A549 (cell line): Measurements from ENCODE around the gene CNBD2. TPM values are rescaled to one million over a fixed set of nuclear protein-coding genes. Genes with fewer than 3 reads are reported as not detected.

Experiments
- ATAC-seq, 2 experiments: fragments of 200-7000 bp in 1 of 2; fragments of >200 bp in 1 of 2; cut with Nextera tagmentation in 1 of 2; cut with Tn5 transposase in 1 of 2; 3 replicates each; pipeline versions ENCODE4 v1.8.0 to v1.9.1; 2018 to 2020; ENCODE audit warnings: mild to moderate bottlenecking in 1 of 2, moderate library complexity in 1 of 2
- CTCF ChIA-PET: fragments of 300-600 bp; sonication (Branson Sonifier 250); formaldehyde crosslinking; extraction: SDS; loops from one replicate; lab custom pipeline; 2021; ENCODE audit warnings: antibody characterized with exemption, inconsistent platforms; lab: Yijun Ruan, JAX
- POLR2A ChIA-PET: fragments of 350-600 bp; formaldehyde crosslinking; extraction: SDS; loops from one replicate; lab custom pipeline; 2021; ENCODE audit warnings: antibody characterized with exemption, inconsistent platforms; lab: Yijun Ruan, JAX
- DNase-seq, 2 experiments: peaks; one replicate each; pipeline versions ENCODE4 v3.0.0 to v3.0.0-alpha.2; 2011 to 2016; ENCODE audit warnings: low read depth in 1 of 2, low spot score in 1 of 2
- FAIRE-seq: peaks from 2 replicates; lab custom pipeline; 2011; peaks lifted over from hg19 to GRCh38; lab: Jason Lieb, UNC
- H3K27ac ChIP-seq, 2 experiments: fragments of >200 bp; sonication (Bioruptor Twin); formaldehyde crosslinking; 3 replicates each; pipeline ENCODE4 v1.5.1; 2016 to 2017
- H3K4me1 ChIP-seq: fragments of >200 bp; sonication (Bioruptor Twin); formaldehyde crosslinking; 3 replicates; pipeline ENCODE4 v1.6.1; 2016
- H3K4me2 ChIP-seq: fragments of >200 bp; sonication (Bioruptor Twin); formaldehyde crosslinking; 3 replicates; pipeline ENCODE4 v1.6.1; 2016
- H3K4me3 ChIP-seq: fragments of >200 bp; sonication (Bioruptor Twin); formaldehyde crosslinking; 3 replicates; pipeline ENCODE4 v1.5.1; 2016
- H3K9me3 ChIP-seq: fragments of >200 bp; sonication (Bioruptor Twin); formaldehyde crosslinking; 3 replicates; pipeline ENCODE4 v1.6.1; 2016
- ATOH8 ChIP-seq: fragments of 250-450 bp; sonication (Bioruptor Pico); IDR thresholded peaks from 2 replicates; pipeline ENCODE4 v1.5.0; 2020; ENCODE audit warnings: low read depth, mild to moderate bottlenecking, moderate library complexity
- CBX8 ChIP-seq: fragments of 200-600 bp; sonication (generic); IDR thresholded peaks from 2 replicates; pipeline ENCODE4 v1.6.1; 2016
- CTCF ChIP-seq: fragments of >200 bp; sonication (Bioruptor Twin); formaldehyde crosslinking; IDR thresholded peaks from 3 replicates; pipeline ENCODE4 v1.5.1; 2016
- E2F6 ChIP-seq: IDR thresholded peaks from 2 replicates; pipeline ENCODE4 v1.6.1; 2012; ENCODE audit warnings: low read depth, borderline replicate concordance
- EHMT2 ChIP-seq: fragments of 200-600 bp; sonication (generic); IDR thresholded peaks from 2 replicates; pipeline ENCODE4 v1.6.1; 2016; ENCODE audit warnings: antibody characterized with exemption, low read depth, mild to moderate bottlenecking, moderate library complexity
- EP300 ChIP-seq, 2 experiments: fragments of >200 bp; sonication (Bioruptor Twin); formaldehyde crosslinking; IDR thresholded peaks; 2 replicates in 1 of 2; 3 replicates in 1 of 2; pipeline ENCODE4 v1.6.1; 2016 to 2017
- FOSB ChIP-seq: fragments of 250-450 bp; sonication (Bioruptor Pico); IDR thresholded peaks from 2 replicates; pipeline ENCODE4 v1.5.0; 2020; ENCODE audit warnings: mild to moderate bottlenecking, moderate library complexity
- FOXS1 ChIP-seq: fragments of 250-450 bp; sonication (Bioruptor Pico); IDR thresholded peaks from 2 replicates; pipeline ENCODE4 v1.5.0; 2020; ENCODE audit warnings: mild to moderate bottlenecking, moderate library complexity
- GATA3 ChIP-seq: IDR thresholded peaks from 2 replicates; pipeline ENCODE4 v1.6.1; 2012; ENCODE audit warnings: borderline replicate concordance
- HDAC2 ChIP-seq: fragments of 200-600 bp; sonication (generic); IDR thresholded peaks from 2 replicates; pipeline ENCODE4 v1.6.1; 2016
- HES2 ChIP-seq: fragments of >200 bp; sonication (Bioruptor Twin); formaldehyde crosslinking; IDR thresholded peaks from 2 replicates; pipeline ENCODE4 v1.6.1; 2016
- HEYL ChIP-seq: fragments of 250-450 bp; sonication (Bioruptor Pico); IDR thresholded peaks from 2 replicates; pipeline ENCODE4 v1.8.0; 2021; ENCODE audit warnings: mild to moderate bottlenecking, moderate library complexity
- HMGXB4 ChIP-seq: fragments of 250-450 bp; sonication (Bioruptor Pico); IDR thresholded peaks from 2 replicates; pipeline ENCODE4 v1.5.0; 2021; ENCODE audit warnings: mild to moderate bottlenecking, moderate library complexity, borderline replicate concordance
- JUN ChIP-seq, 2 experiments: fragments of >200 bp; sonication (Bioruptor Twin); formaldehyde crosslinking; IDR thresholded peaks; 2 replicates in 1 of 2; 3 replicates in 1 of 2; pipeline ENCODE4 v1.6.1; 2016 to 2017
- MAX ChIP-seq: IDR thresholded peaks from 2 replicates; pipeline ENCODE4 v1.6.1; 2012
- MAZ ChIP-seq: fragments of 150-350 bp; IDR thresholded peaks from 2 replicates; pipeline ENCODE4 v1.6.1; 2014; ENCODE audit warnings: antibody characterized with exemption, low read depth, low read length, borderline replicate concordance
- NFE2L2 ChIP-seq: fragments of 150-350 bp; conservative IDR thresholded peaks from 2 replicates; pipeline ENCODE4 v1.6.1; 2014; ENCODE audit warnings: low read length
- PHF8 ChIP-seq: fragments of 200-600 bp; sonication (generic); IDR thresholded peaks from 2 replicates; pipeline ENCODE4 v1.6.1; 2016; ENCODE audit warnings: low read depth, mild to moderate bottlenecking, antibody characterized with exemption, moderate library complexity, borderline replicate concordance
- POLR2AphosphoS2 ChIP-seq: conservative IDR thresholded peaks from 2 replicates; pipeline ENCODE4 v1.6.1; 2012; ENCODE audit warnings: low read length, improper control_type of control experiment, inconsistent platforms
- RAD21 ChIP-seq, 2 experiments: fragments of >200 bp in 1 of 2; sonication (Bioruptor Twin) in 1 of 2; formaldehyde crosslinking in 1 of 2; IDR thresholded peaks in 1 of 2; conservative IDR thresholded peaks in 1 of 2; 2 replicates in 1 of 2; 3 replicates in 1 of 2; pipeline ENCODE4 v1.6.1; 2012 to 2018; ENCODE audit warnings: inconsistent platforms in 1 of 2
- RARB ChIP-seq: fragments of 250-450 bp; sonication (Bioruptor Pico); IDR thresholded peaks from 2 replicates; pipeline ENCODE4 v1.8.0; 2021; ENCODE audit warnings: mild to moderate bottlenecking, moderate library complexity
- RNF2 ChIP-seq: fragments of 200-600 bp; sonication (generic); IDR thresholded peaks from 2 replicates; pipeline ENCODE4 v1.6.1; 2016; ENCODE audit warnings: low read depth, mild to moderate bottlenecking, antibody characterized with exemption, moderate library complexity, borderline replicate concordance
- SMC3 ChIP-seq: fragments of >200 bp; sonication (Bioruptor Twin); formaldehyde crosslinking; IDR thresholded peaks from 3 replicates; pipeline ENCODE4 v1.6.1; 2018; ENCODE audit warnings: inconsistent platforms
- SREBF2 ChIP-seq: fragments of 450-650 bp; IDR thresholded peaks from 2 replicates; pipeline ENCODE4 v1.6.1; 2014; ENCODE audit warnings: mild to moderate bottlenecking, moderate library complexity
- TP53 ChIP-seq: fragments of 250-450 bp; sonication (Bioruptor Pico); IDR thresholded peaks from 2 replicates; pipeline ENCODE4 v1.5.0; 2021; ENCODE audit warnings: mild to moderate bottlenecking, moderate library complexity
- USF2 ChIP-seq: fragments of 450-650 bp; IDR thresholded peaks from 2 replicates; pipeline ENCODE4 v1.6.1; 2014; ENCODE audit warnings: antibody characterized with exemption
- ZFP36 ChIP-seq: fragments of 450-650 bp; IDR thresholded peaks from 2 replicates; pipeline ENCODE4 v1.6.1; 2014; ENCODE audit warnings: borderline replicate concordance; ENCODE audit not compliant: partially characterized antibody
- WGBS: methylation state at CpG from one replicate; pipeline ENCODE4 v1.1.6; 2017; ENCODE audit errors: missing lambda C conversion rate; 5-methylcytosine and 5-hydroxymethylcytosine counted together
- polyA plus RNA-seq, 4 experiments: library from polyadenylated mRNA; depleted of rRNA in 3 of 4; stranded (reverse); fragments of >200 nt; fragmentation: RNase III in 1 of 4; extraction: RNeasy Plus Mini Kit Qiagen cat#74134 plus additional on column Dnase treatment in 1 of 4; gene quantifications; 2 replicates in 3 of 4; 3 replicates in 1 of 4; pipeline ENCODE4 v1.2.3, GENCODE V29; 2011 to 2017

CNBD2 gene
- polyA plus RNA-seq, 2 of the 4 experiments (the other 2 are of a cell fraction): 4.3 to 5.4 TPM

- no peak overlapping the region; the same call in 2 of the 3 replicates for H3K4me3 ChIP-seq
- no peaks in the 10 kb centered on the region for H3K9me3 ChIP-seq
- WGBS: 35% methylated on average over 11 of the region's 11 CpGs
- DNase-seq: peak; percentile 65 to 81
- POLR2A ChIA-PET: interaction anchor here (1.5 kb wide), 1 partner anchor 68 kb away, joined by 3 read pairs; no protein-coding TSS in a partner anchor
- CTCF ChIA-PET: interaction anchor here (0.6 to 5.2 kb wide), 4 partner anchors 22 to 506 kb away, joined by 3 to 40 read pairs (median 10); no protein-coding TSS in a partner anchor
- peaks cover 25% of the 10 kb centered on the region for H3K4me1 ChIP-seq
- FAIRE-seq: peak; percentile 98
- peak overlapping the region; percentile 73 to 84 for H3K27ac ChIP-seq
- ATAC-seq: peak; percentile 89 to 94
- TF ChIP-seq MAZ (no peak), TP53 (CRISPR knock-in tag) (no peak), JUN (IDR thresholded peaks at IDR 0.05) (peak in 1 of 2 experiments; percentile 34; a peak in 1 of 5 replicates), GATA3 (no peak), E2F6 (no peak), USF2 (0 out of 2 replicates have a peak, but pooled peaks have one; percentile 14), MAX (peak; percentile 48; the same call in 1 of the 2 replicates), RARB (CRISPR knock-in tag) (no peak), SREBF2 (no peak), EHMT2 (no peak), RAD21 (conservative IDR thresholded peaks at IDR 0.05 in 1 of 2, IDR thresholded peaks at IDR 0.05 in 1 of 2) (no peak), FOXS1 (CRISPR knock-in tag) (no peak), ZFP36 (no peak), HEYL (CRISPR knock-in tag) (no peak)
- peak overlapping the region; percentile 74 for H3K4me2 ChIP-seq
Measured at GRCh38 chr20:36017048-36017951, 48.9 kb downstream of the CNBD2 start.

GRCh38 chr20:36018208-36018988, 50.0 kb downstream of the CNBD2 start:
- ChIA-PET CTCF (interaction anchor here (0.9 to 5.2 kb wide), 8 partner anchors 9 to 182 kb away, joined by 3 to 40 read pairs (median 4); no protein-coding TSS in a partner anchor), POLR2A (no interaction called here)
- H3K27ac ChIP-seq: peak overlapping the region; percentile 73 to 84
- peak in 1 of 2 experiments; percentile 19 for DNase-seq
- FAIRE-seq: no peak
- H3K4me1 ChIP-seq: peaks cover 25% of the 10 kb centered on the region
- no peaks in the 10 kb centered on the region for H3K9me3 ChIP-seq
- H3K4me3 ChIP-seq: no peak overlapping the region
- peak in 1 of 2 experiments; percentile 37; a peak in 3 of 6 replicates for ATAC-seq
- peak overlapping the region; percentile 74 for H3K4me2 ChIP-seq
- 83% methylated on average over 7 of the region's 7 CpGs for WGBS
- TF ChIP-seq POLR2AphosphoS2: no peak
- no peak for TF ChIP-seq PHF8
- no peak for TF ChIP-seq RNF2
- TF ChIP-seq SREBF2: no peak
- TF ChIP-seq FOSB (CRISPR knock-in tag): no peak
- no peak for TF ChIP-seq NFE2L2
- no peak for TF ChIP-seq HDAC2
- TF ChIP-seq ATOH8 (CRISPR knock-in tag): no peak
- TF ChIP-seq JUN (IDR thresholded peaks at IDR 0.05): no peak
- TF ChIP-seq MAX: no peak
- no peak for TF ChIP-seq HES2
- no peak for TF ChIP-seq EP300 (IDR thresholded peaks at IDR 0.05)
- no peak for TF ChIP-seq HMGXB4
- TF ChIP-seq SMC3: no peak
- no peak for TF ChIP-seq CBX8
- no peak for TF ChIP-seq CTCF
